HG03280 (cell line): Measurements from ENCODE around the gene LRRC72.
"Not testable (repeated sequence)": the region's sequence is repeated elsewhere in the genome, so short reads cannot be mapped to it uniquely, and the experiment has no call there.

Experiments
- ATAC-seq: cut with Tn5 transposase; IDR thresholded peaks from one replicate; pipeline ENCODE4 v1.9.1; 2021; ENCODE audit warnings: mild to moderate bottlenecking, moderate library complexity; ENCODE audit not compliant: unreplicated experiment

Gene LRRC72

DNA sequence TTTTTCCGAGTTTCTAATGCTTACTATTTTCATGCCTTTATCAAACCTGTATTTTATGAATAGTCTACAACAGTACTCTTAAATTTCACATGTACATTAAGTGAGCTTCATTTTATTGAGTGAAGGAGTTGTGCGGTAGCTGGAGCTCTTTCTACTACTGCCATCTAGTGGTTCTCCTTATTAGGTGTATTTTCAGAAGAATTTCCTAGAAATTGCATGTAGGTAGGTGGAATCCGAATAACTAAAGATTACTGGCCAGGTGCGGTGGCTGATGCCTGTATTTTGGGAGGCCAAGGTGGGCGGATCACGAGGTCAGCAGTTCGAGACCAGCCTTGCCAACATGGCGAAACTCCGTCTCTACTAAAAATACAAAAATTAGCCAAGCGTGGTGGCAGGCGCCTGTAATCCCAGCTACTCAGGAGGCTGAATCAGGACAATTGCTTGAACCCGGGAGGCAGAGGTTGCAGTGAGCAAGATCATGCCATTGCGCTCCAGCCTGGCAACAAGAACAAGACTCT lies 38.3 kb downstream of the LRRC72 start:
- peak; percentile 59 for ATAC-seq

DNA sequence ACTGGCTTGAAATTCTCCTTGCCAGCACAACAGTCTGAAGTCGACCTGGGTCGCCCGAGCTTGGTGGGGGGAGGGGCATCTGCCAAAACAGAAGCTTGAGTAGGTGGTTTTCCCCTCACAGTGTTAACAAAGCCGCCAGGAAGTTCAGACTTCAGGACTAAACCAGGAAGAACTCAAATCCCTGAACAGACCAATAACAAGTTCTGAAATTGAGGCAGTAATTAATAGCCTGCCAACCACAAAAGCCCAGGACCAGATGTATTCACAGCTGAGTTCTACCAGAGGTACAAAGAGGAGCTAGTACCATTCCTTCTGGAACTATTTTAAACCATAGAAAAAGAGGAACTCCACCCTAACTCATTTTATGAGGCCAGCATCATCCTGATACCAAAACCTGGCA lies 45.3 kb downstream of the LRRC72 start:
- ATAC-seq, result no peak

DNA sequence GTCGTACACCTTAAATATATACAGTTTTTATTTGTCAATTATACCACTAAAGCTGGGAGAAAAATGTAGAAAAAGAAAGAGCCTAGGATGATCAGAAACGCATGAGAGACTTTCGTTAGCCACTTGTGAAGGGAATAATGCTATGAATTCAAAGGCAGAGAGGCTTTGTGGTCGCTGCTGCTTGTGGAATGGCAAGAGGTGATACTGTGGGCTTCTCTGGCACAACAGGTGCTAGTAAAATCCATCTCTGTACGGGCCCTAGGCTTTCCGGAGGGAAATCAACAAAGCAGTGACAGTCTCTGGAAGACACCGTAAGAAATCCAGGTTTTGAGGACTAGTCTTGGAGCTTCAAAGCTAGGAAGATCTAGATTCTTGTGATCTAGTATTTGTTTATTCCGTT lies 52.6 kb downstream of the LRRC72 start:
- ATAC-seq, result no peak

DNA sequence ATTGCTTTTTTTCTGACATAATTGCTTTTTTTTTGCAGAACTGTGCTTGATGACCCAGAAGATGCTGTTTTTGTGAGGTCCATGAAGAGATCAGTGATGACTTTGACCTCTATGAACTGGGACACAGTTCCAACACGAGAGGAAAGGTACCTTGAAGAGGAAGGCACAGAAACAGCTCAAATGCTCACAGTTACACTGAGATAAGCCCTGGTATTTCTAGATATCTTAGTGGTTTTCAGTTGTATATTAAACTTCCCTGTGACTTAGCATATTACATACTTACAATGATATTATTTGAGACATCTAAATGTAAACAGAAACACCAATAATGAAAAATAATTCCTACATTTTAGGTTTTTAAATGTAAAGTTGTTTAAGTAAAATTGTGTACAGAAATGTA lies 54.7 kb downstream of the LRRC72 start:
- no peak for ATAC-seq

DNA sequence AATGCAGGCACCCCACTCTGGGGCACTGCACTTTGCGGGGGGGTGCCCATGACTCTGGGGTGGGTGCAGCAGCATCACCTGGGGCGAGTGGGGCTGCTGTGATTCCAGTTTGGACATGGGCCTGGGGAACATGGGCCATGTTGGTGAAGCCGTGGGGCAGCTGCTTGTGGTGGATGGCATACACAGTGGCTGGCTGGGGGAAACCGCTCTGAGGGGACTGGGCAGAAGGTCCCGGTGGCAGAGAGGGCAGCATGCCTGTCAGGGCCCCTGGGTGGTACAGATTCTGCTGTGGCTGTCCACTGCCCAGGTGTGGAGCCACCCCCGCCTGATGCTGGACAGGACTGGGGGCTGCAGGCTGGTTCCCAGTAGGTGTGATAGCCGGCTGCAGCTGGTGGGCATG lies 57.2 kb downstream of the LRRC72 start:
- ATAC-seq, result no peak

DNA sequence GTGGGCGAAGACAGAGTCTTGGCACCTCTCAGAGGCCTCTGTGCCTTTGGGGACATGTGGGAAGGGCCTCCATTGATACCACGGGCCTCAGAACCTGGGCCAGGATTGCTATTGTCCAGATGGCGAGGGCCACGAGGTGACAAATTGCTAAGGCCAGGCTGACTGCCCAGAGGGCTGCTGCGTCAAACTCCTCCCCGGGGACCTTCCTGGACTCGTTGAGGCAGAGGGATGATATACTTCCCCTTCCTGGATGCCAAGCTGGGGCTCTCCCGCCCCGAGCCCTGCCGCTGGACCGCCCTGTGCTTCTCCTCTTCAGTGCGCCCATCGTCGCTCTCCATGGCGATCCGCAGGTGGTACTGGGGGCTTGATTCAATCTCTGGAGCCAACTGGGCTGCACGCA lies 58.9 kb downstream of the LRRC72 start:
- no peak for ATAC-seq

DNA sequence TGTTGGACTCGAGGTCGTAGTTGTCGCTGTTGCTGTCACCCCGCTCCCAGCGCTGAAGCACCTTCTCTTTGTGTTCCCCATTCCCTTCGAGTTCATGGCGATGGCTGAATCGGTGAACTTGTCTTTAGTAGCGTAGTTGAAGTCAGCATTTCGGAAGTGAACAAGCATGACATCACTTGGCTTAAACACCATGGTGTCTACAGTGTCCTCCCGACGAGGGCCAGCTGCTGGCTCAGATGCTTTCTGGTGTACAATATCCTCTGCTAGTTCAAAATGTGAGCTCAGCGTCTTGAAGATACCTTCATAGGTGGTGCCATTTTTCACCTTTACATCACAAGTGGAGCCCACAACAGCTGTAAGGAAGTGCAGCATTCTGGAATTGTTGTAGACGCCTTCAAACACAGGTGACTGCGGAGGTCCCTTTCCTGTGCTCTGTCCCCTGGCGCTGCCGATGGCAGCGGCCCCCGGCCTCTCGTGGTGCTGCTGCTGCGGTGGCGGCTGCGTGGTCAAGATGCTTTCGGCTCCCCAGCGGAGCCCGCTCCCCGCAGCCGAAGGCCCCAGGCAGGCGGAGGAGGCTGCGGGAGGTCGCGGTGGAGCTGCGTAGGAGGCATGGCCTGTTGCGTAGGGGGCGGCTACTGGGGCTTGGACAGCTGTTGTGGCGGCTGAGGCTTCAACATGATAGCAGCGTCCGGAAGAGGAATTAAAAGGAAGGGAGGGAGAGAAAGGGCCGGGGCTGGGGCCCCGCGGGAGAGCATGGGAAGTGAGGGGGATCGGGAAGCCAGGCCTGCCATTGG lies 59.7 kb downstream of the LRRC72 start:
- ATAC-seq, result no peak

DNA sequence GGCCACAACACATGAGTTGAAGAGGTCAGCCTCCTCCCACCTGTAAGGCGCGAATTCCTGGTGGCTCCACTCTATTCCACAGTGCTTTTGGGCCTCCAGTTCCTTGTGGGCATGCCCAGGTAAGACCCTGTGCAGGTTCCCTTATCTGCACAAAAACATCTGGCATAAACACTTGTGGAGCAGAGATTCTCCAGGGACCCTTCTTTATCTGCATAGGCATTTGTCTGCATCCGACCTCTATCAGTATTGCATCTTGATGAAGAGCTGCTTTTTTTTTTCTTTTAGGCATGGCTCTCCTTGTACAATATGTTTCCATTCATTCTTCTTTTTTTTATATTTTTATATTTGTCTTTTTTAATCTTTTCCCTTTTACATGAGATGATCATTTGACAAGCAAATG lies 60.5 kb downstream of the LRRC72 start:
- ATAC-seq, result no peak

DNA sequence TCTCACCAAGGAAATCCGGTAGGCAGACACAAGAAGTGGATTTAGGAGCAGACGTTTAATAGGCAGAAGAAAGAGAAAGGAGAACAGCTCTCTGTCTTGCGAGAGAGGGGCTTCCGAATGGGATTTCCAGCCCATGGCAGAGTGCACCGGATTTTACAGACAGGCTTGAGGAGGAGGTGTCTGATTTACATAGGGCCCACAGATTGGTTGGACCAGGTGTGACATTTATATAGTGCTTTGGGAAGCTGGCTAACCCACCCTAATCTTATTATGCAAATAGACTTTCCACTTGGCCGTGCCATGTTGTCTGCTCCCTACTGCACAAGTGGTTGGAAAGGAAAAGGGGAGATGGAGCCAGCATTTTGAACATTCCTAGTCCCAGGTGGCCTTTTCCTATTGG lies 61.2 kb downstream of the LRRC72 start:
- ATAC-seq, result no peak

DNA sequence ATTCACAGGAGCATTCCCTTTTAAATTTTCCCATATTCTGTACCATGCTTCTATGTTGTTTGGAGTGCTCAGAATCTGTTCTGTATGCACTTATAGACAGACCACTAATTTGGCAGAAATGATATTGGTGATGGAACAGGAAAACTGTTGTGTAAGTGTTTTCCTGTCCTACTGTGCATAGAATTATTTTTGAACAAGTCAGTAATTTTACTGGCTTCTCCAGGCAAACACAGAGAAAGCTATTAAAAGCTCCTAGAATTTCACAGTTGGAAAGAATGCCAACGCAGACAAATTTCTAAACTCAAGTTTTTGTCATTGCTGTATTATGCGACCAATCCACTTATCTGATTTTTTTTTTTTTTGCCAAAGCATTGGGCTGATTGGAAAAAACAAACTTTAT lies 63.3 kb downstream of the LRRC72 start:
- ATAC-seq, result no peak

DNA sequence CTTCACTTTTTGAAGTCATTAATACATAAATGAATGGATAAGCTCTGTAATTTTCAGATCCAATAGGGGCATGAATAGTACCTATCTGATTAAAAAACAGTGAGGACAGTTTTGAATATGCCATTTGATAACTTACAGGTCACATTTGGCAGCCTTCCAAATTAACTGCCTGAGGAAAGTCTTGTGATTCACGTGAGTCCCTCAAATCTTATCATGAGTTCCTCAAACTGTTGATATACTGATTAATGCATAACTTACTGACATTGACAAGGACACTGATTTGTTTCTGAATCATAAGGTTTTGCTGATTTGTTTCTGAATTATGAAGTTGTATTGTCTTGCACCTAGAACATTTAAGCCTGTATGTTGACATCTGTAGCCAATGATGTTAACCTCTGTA lies 63.8 kb downstream of the LRRC72 start:
- ATAC-seq, result no peak

DNA sequence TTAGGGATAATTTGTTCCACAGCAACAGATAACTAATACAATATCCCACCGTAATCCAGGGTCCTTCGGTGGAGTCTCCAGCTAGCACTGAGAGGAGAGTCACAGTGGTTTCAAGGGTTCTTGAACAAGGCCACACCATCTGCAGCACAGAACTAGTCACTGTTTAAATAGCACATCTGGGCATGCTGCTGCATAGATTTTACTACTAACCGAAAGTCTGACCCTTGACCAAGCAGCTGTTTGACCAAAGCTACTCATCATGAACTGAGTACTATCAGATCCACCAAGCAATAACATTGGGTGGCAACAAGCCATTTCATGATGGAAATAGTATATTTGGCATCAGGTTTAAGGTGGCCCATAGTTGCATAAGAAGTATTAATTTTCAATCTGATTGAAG lies 65.8 kb downstream of the LRRC72 start:
- no peak for ATAC-seq

DNA sequence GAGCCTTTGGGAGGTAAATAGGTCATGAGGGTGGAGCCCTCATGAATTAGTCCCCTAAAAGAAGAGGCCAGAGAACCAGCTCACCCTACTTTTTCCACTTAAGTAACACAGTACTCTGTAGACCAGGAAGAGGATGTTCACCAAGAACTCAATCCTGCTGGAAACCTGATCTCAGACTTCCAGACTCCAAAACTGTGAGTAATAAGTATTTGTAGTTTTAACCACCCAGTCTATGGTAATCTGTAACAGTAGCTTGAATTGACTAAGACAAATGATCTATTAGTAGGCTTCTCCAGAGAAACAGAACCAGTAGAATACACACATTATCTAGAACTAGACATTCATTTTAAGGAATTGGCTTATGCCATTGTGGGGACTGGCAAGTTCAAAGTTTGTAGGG lies 67.4 kb downstream of the LRRC72 start:
- no peak for ATAC-seq

DNA sequence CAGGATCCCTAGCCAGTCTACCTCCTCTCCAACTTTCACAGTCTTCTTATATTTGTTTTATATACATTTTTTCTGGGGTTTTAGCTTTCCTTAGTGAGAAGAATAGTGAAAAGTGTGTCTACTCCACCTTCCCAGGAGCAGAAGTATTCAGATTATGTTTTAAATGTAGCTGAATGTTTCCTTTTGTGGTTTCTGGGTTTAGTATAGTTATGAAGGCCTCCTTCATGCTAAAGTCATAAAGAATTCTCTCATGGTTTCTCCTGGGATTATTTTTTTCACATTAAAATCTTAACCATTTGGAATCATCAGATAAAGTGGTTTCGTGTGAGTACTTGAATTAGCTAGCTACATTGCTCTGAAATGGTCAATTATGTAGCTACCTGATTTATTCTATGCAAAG lies 68.1 kb downstream of the LRRC72 start:
- ATAC-seq, result no peak

DNA sequence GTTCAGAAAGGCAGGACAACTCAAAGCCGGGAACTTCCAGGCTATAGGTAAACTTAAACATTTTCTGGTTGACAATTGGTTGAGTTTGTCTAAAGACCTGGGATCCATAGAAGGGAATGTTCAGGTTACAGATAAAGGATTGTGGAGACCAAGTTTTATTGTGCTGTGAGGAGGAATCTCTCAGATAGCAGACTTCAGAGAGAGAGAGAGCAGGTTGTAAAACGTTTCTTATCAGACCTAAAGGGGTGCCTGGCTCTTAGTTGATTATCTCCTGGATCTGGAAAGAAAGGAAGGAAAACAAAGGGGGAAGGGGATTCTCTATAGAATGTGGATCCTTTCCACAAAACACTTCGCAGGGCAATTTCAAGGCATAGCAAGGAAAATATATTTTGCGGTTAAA lies 69.0 kb downstream of the LRRC72 start:
- ATAC-seq, result not testable (repeated sequence)

DNA sequence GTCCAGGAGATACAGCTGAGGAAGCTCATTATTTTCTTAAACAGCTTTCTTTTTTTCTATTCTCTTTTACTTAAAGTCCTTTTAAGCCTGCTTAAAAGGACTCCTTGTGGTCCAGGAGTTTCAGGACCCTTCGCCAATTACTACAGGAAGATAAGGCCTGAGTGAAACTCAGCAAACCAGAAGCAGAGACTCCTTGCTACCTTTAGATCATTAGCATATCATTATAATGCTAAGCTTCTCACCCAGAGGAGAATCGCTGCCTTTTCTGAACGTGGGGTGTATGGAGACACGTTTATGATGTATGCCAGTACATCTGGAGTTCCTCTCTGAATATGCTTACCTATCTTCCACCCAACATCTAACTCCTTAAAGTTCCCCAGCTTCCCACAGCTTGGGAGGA lies 71.4 kb downstream of the LRRC72 start:
- ATAC-seq, result no peak

DNA sequence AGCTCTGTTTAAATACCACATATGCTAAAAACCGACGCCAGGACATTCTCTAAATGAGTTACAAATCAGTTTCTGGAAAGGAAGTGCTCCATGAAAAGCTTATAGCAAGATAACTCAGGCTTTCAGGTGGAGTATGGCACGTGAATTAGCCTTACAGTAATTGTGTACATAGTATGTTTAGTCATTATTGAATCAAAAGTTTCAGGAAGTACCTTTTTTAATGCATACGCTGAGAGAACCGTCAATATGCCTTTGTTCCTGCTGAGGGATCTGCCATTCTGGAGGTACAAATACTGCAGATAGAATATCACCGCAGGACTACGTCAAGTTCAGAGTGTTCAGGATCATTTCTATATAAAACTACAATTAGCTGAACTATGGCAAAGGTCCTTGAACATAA lies 73.2 kb downstream of the LRRC72 start:
- no peak for ATAC-seq

DNA sequence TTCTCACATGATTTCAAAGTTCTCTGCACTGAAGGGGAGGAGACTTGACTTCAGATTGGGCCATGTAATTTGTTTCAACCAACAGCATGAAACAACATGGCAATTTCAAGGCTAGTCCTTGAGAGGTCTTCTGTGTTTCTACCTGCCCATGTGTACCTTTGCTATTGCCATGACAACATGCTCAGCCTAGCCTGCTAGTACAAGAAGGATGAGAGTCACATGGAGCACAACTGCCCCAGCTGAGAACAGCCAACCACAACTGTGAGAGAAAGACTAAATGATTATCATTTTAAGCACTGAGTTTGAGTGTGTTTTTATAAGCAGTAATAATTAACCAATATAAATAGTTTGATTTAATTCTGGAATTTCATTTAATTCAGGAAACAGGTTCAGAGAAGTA lies 77.0 kb downstream of the LRRC72 start:
- ATAC-seq, result no peak

DNA sequence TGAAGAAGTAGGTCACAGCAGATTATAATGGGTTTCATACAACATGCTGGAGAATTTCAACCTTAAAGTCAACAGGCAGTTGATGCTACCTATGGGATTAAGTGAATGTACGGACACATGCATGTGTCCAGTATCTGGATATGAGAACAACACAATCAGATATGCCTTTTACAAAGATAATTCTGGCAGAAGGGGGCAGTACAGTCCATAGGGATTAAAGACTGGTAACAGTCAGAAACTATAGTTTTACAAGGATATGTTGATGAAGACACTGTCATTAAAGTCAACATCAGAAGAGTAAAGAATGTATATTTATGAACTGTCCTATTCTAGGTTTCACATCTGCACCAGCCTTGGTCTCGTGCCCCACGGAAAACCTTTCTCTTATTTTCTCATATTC lies 77.4 kb downstream of the LRRC72 start:
- ATAC-seq, result no peak

DNA sequence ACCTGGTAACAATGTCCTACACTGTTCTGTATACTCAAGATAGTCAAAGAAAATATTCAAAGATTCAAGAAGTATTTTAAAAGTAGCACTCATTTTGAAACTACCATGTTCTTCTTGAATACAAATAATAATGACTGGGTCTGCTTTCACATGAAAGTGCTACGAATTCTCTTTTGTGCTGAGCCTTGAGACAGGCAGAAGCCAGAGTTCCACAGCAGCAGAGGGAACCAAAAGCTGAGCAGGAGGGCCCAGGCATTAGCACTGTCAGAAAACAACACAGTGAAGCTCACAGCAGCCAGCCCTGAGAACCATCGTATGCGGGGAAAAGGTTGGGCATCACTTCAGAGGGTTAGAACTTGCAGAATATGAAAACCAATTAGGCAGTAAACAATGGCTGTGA lies 80.1 kb downstream of the LRRC72 start:
- no peak for ATAC-seq

DNA sequence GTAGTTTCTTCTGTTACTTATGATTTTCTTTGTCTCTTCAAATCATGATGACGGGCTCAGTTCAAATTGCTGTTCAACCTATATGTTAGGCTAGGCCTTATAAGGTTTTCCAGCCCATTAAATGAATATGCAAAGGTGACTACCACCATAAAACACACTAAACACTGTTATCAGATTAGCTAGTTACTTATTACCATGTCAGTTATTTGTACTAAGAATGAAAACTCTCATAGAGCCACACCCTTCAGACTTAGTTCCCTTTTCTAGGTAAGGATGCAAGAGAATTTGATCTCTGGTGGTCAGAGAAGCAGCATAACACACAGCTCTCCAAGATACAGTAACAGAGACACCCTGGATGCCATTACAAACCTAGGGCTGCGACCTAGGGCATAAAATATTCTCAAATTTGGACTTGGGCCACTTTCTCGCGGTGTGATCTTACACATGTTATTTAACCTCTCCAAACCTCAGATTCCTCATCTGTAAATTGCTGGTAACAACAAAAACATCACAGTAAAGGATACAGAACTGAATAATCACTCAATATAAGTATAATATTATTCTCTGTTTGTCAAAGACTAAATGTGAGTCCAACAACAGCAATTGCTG lies 83.3 kb downstream of the LRRC72 start:
- no peak for ATAC-seq

DNA sequence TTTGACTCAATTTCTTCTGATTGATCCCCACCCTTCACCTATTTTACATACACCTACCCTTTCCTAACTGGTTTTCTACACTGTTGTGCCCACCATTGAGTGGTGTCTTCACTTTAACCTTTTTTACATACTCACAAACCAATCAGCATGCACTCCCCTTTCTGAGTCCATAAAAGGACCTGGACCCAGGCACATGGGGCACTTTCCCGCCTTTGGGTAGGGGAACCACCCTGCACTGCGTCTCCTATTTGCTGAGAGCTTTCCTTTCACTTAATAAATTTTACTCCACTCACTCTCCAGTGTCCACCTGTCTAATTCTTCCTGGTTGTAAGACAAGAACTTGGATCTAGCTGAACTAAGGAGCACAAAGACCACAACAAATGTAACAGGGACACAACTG lies 85.1 kb downstream of the LRRC72 start:
- ATAC-seq, result no peak

DNA sequence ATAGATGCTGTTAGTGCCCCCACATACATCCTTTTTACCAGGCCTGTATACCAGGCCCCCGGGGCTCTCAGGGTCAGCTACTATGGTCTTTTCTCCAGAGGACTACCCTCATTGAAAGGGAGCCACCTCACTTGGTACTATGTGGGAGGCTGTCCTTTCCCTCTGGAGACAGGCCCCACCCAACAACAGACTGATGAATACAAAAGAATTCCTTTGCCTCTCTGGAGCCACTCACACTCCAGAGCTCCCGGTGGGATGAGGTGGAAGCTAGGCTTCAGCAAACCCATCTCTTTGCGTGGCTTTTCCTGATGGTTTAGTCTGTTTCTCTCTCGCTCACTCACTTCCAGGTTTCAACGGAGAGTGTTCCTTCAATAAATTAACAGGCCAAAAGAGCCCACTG lies 88.6 kb downstream of the LRRC72 start:
- ATAC-seq, result no peak
